ENCODE results near the gene DHRS1.
A peak's percentile ranks its signal among the peaks of the same experiment; 100 is the strongest.

DHRS1 gene

GRCh38 chr14:24283796-24284460 is 15.7 kb downstream of the DHRS1 start:
- DNase-seq (ENCODE audit: low read depth, low spot score): no peak

- DNase-seq (ENCODE audit: low read depth, low spot score): no peak
Observed at GRCh38 chr14:24282736-24283135, 16.8 kb downstream of the DHRS1 start.

- no peak for DNase-seq (ENCODE audit: low read depth, low spot score)
Observed at GRCh38 chr14:24281636-24282035, 17.9 kb downstream of the DHRS1 start.

GRCh38 chr14:24280797-24281460 is 18.7 kb downstream of the DHRS1 start:
- no peak for DNase-seq (ENCODE audit: low read depth, low spot score)

GRCh38 chr14:24279301-24280186 is 20.0 kb downstream of the DHRS1 start:
- no peak for DNase-seq (ENCODE audit: low read depth, low spot score)

DNA sequence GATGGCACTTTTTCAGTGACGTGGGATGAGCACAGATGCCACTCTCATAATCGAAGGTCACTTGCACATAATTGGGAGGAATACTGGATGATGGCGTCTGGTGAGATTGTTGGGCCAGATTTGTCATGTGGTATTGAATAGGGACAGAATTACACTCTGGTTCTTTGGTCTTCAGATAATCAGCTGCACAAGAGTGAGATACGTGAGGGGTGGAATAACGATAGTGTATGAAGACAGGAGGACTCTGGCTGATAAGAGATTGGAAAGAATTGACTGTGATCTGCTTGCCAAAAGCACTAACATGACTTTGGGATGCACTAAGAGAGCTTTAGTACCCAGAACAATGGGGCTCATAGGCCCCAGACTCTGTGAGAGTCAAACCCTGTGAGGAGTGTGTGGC is 21.2 kb downstream of the DHRS1 start:
- DNase-seq (ENCODE audit: low read depth, low spot score): no peak

DNA sequence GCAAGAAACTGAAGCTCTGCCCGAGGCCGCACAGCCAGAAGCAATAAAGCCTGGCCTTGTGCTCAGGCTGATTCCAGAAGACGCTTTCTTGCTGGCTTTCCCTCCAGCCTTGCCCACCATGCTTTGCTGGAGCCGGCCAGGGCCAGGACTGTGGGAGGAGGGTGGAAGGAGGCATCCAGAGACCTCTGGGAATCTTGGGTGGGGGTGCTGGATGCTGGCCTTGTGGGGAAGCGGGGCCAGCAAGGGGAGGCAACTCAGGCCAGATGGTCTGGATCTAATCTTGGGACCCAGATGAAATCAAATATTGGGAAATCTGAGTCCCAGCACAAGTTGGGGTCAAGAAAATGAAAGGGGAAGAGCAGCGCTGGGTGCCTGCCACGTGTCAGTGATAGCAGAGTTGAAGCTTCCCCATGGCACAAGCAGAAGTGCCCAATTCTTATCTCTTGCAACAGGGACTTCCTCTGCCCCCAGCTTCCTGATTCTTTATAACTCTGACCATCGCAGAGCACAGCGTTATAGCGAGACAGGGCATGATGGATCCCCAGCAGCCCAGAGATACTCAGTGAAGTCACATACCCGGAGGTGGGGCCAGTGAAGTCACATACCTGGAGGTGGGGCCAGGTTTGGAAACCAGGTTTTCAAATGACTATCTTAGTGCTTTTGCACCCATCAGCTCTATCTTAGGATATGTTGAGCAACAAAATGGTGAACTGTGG is 21.8 kb downstream of the DHRS1 start:
- DNase-seq (ENCODE audit: low read depth, low spot score): no peak

GRCh38 chr14:24277071-24277470 is 22.5 kb downstream of the DHRS1 start:
- no peak for DNase-seq (ENCODE audit: low read depth, low spot score)

DNA sequence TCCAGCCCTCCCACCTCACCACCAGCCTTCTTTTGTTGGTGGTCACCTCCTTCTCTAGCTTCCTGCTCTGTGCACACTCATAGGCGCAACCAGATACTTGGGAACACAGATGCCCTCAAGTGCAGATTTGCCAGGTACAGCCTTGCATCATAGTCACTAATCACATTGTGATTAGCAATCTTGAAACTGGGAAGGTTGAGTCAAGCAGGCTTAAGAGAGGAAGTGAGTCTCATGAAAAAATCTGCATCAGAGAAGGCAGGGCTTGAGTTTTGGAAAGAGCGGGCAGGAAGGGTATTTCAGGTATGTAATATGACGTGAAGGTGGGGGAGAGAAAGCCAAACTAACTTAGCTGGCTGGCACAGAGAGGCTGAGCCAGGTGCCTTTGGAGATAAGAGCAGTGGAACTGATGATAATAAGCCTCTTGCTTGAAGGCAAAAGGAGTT is 25.5 kb downstream of the DHRS1 start:
- no peak for DNase-seq (ENCODE audit: low read depth, low spot score)

DNA sequence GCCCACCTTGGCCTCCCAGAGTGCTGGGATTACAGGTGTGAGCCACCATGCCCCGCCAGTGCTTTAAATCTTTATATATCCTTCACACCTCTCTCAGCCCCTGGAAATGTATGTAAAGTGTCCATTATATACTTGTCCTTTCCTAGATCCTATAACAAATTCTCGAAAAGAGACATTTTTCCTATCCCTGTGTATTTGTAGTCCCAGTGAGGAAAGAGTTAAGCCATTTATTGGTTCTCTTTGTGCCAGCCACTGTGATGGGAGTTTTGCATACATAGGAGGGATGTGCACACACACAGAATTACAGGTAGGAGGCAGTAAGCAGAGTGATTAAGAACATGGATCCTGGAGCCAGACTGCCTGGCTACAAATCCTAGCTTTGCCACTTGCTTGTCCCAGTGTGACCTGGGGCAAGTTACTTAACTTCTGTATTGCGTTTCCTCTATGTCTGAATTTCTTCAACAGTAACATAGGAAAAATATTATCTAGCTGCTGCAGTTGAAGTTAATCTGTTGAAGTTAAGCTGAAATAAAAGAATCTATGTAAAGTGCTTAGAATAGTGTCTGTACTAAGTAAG is 26.1 kb downstream of the DHRS1 start:
- no peak for DNase-seq (ENCODE audit: low read depth, low spot score)

GRCh38 chr14:24272467-24272866 is 27.1 kb downstream of the DHRS1 start:
- DNase-seq (ENCODE audit: low read depth, low spot score): no peak

DNA sequence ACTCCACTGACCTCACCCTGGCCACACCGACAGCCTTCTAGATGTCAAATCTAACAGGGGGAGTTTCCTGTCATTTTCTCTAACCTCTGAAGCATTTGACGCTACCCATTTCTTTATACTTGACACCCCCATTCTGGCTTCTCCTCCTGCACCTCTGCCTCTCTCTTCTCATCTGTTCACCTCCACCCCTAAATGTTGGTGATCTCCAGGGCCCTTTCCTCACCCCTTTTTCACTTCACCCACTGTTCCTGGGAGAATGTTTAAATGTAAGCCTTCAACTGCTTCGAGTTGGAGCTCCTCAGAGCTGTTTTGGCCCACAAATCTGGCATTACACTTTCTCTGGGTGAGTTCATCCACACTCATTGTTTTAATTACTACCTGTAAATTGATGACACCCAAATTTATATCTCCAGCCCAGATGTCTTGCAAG is 27.7 kb downstream of the DHRS1 start:
- DNase-seq (ENCODE audit: low read depth, low spot score): no peak

DNA sequence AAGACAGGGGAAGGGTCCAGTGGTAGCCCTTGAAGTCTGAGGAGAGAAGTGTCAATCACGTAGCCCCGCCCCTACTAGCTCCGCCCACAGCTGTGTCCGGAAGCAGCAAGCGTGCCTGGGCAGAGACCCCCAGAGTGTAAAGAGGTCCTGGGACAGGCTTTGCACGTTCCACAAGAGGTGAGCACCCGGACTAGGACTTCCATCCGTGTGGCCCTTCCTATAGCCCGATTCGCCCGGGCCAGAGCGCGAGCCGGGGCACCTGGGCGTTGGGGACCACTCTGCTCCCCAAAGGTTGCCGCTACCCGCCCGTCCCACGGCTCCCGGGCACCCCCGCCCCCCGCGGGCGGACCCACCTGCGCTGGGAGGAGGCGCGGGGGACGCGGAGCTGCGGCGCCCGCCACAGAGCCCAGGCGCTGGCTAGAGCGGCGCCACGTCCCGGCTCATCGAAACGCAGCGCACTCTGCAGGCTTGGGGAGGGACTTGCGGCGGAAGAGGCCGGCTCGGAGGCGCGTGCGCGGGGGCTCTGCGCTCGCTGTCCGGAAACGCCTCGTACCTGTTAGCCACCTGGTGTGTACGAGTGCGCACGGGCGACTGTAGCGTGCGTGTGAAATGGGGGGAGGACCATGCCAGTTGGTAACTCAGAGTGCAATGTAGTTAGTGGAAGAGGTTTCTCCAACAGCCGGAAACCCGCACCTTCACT is 28.3 kb downstream of the DHRS1 start, which contains the start of gene RABGGTA:
TSS of gene RABGGTA (minus strand) at position 464 of the 700 bp plus-strand sequence. CDS start 482 bp downstream, outside the sequence.
- DNase-seq (ENCODE audit: low read depth, low spot score): peak; percentile 95

DNA sequence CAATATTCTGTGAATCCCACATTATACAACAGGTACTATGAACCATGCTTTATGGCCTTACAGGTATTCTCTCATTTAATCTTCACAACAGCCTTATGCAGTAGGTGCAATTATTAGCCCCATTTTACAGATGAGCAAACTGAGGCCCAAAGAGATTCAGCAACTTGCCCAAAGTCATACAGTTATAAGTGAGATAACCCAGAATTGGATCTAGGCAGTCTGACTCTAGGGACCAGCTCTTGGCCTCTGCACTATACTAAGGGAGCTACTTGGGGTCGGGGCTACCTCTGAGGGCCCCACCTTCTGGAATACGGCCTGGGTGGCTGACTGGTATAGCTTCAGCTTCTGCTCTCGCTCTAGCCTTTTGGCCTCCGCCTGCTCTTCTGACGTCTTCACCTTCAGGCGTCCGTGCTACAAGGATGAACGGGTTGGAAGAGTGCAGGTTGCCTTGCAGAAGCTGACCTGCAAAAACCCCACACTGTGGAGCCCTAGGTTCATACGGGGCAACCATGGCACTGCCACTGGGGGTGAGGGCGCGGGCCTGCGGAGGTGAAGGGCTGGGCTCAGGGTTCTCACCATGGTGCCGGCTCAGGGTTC is 28.9 kb downstream of the DHRS1 start:
- DNase-seq (ENCODE audit: low read depth, low spot score): no peak

DNA sequence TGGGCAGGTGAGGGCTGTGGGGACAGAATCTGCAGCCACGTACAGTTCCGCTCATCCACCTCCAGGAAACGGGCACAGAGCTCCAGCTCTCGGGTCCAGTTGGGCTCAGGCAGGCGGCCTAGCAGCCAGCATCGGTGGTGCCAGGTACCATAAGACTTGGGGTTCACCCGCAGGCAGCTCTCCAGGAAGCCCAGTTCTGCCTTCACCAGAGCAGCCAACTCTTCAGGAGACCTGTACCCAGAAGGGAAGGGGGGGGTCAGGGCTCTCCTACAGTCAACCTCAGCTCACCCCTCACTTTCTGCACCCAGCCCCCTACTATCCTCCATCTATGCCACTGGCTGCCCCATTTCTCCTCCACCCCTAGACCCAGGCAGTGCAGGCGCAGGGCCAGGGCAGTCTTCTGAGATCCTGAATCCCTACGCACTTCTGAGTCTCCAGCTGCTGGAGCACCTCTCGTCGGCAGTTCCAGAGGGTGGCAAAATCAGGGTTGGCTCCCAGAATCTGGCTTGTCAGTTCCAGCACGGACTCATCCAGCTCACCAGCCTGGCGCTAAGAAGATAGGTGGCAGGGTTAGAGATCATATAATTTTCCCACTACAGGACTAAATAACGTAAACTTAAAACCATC is 29.6 kb downstream of the DHRS1 start:
- DNase-seq (ENCODE audit: low read depth, low spot score): no peak

- DNase-seq (ENCODE audit: low read depth, low spot score): no peak
Observed at GRCh38 chr14:24269368-24269767, 30.2 kb downstream of the DHRS1 start.

DNA sequence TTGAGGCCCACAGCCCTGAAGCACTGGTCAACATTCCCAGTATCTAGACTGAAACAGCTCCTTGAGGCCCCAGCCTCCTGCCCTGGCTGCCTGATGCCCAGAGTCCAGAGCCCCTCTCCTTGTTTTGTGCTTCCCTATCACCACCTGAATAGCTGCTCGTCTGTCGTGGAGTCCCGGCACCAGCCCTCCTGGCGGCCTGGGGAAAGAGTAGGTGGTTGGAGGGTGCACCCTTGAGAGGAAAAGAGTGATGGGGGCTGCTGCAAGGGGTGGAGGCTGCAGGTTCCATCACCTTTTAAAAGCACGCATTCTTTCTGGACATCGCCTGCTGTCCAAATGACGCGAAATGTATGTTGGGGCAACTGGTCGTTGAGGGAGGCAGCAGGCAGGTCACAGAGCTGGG is 31.4 kb downstream of the DHRS1 start:
- DNase-seq (ENCODE audit: low read depth, low spot score): no peak

DNA sequence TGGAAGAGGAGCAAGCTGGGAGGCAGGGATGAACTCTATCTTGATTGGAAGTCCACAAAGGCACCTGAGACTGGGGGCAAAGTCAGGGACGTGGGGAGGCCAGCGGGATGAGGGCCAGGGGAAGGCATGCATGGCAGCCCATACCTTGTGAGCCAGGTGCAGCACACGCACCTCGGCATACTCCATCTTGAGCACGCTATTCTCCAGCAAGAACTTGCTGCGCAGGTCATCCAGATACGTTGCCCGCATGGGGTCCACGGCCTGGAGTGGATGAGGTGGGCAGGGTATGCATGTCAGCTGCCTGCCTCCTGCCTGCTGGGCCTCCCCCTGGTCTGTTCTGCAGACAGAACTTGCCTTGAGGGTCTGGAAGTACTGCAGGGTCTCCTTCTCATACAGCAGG is 32.1 kb downstream of the DHRS1 start:
- no peak for DNase-seq (ENCODE audit: low read depth, low spot score)

GRCh38 chr14:24266344-24267244 is 33.0 kb downstream of the DHRS1 start:
- DNase-seq (ENCODE audit: low read depth, low spot score): no peak
